ENCODE data around the gene ADAMTS6.
"Not testable (repeated sequence)": the region's sequence is repeated elsewhere in the genome, so short reads cannot be mapped to it uniquely, and the experiment has no call there.

The ADAMTS6 gene

DNA sequence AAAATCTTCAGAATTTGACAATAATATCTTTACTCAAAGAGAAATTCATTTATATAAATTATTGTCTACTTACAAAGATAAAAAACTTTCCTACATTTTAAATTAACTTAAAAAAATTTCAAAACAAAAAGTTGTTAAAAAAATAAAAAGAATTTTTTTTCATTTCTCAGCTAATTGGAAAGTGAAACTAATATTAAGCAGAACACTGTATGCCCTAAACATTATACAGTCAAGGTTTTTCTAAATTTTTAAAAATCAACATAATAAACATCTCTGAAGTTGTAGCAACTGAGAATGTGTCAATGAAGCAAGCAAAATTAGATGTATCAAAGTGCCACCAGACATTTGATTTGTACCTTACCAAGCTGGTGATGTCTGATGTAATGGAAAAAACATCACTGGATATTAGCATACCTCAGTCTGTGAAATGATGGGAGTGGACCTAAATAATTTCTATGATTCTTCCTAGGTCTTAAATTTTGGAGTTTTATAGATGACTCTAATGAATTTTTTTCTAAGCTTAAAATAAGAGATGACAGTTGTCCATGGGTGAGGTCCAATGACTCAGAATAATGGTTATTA lies 290.1 kb downstream of the ADAMTS6 start:
- DNase-seq: no peak

DNA sequence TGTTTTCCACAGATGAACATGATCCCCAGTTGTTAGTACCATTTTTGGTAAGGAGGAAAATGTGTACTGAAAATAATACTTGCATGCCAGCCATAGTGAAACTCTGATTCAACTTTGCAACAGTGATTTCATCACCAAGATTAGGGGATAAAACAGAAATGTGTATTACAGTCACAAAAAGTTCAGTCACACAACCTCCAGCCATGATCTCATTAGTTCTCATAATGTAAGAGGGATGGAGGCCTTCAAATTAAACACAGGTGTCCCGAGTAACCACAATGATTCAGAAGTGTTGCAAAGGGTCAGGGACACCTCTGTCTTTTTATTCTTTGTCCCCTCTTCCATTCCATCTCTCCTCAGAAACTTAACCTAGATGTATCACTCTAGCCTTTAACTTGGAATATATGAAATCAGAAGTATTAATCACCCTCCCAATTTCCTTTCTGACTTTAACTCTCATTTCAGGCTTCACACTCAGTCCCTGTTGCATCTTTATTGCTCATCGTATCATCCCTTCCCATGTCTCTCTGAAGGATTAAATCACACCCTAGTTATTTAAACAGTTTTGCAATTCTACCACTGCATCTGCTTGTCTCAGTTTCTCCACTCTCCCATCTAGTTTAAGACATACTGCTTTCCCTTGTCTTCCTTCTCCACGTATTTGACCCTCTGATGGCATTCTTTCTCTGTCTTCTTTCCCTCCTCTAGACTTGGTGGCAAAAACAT lies 291.2 kb downstream of the ADAMTS6 start:
- no peak for DNase-seq

DNA sequence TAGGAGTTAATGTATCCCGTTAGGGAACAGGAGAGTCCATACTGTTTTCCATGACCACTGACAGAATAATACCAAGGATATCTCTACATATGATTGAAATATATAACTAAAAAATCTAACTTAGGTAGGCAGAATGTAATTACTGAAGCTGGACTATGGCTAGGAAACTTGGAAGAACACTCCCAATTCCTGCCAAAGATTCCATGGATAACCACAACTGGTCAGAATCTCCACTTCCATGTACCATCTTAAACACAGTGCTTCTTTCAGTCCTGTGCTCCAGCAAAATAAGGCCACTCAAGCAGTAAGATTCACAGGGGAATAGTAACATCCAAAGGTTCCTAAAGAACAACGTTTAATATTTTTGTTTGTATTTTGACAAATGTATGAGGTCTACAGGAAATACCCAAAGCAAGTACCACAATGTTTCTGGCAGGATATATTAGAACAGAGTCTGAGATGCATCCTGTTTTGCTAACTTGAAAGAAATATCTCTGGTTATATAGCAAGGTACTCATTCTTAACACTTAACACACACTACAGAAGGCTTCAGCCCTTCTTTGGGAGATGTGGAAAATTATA lies 295.0 kb downstream of the ADAMTS6 start:
- no peak for DNase-seq

DNA sequence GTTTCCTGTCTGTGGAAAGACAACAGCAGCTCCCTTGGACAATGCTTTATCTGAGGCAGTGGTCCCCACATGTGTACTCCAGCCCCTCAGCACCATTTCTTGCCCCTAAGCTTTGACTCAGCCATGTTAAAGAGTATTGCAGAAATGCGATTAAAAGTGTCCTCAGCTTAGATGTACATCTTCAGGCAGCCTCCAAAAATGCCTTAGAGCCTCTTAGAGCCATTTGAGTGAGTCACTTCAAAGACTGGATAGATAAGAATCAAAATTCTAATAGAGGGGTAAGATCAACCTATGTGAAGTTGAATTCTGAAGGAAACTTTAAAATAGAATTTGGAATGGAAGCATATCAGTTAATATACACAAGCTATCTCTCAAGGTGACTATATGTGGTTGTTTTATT lies 296.3 kb downstream of the ADAMTS6 start:
- no peak for DNase-seq

DNA sequence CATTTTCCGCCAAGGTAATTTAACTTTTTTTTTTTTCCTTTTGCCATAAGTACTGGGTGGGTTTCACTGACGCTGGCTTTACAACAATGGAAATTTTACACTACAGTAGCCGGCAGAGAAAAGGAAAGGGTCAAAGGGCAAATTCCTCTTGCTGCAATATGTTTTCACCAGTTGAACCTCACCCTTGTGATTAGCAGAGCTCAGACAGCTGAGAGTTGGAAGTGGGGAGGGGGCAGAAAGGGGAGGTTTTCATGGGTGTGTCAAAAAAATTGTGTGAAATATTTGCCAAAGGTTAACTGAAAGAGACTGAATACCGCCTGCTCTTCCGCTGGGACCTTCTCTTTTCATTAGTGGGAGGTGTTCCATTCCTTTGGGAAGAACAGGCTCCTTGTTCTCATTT lies 296.9 kb downstream of the ADAMTS6 start:
- no peak for DNase-seq

DNA sequence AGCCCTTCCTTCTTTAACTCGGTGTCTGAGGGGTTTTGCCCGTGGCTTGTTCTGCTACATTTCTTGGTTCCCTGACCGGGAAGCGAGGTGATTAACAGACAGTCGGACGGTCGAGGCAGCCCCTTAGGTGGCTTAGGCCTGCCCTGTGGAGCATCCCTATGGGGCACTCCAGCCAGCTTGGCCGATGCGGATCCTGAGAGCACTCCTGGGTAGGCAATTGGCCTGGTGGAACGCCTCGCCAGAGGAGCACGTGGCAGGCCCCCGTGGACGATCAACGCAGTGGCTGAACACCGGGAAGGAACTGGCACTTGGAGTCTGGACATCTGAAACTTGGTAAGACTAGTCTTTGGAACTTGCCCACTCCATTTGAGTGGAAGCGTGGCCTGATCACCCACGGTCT lies 307.5 kb downstream of the ADAMTS6 start:
- not testable (repeated sequence) for DNase-seq

DNA sequence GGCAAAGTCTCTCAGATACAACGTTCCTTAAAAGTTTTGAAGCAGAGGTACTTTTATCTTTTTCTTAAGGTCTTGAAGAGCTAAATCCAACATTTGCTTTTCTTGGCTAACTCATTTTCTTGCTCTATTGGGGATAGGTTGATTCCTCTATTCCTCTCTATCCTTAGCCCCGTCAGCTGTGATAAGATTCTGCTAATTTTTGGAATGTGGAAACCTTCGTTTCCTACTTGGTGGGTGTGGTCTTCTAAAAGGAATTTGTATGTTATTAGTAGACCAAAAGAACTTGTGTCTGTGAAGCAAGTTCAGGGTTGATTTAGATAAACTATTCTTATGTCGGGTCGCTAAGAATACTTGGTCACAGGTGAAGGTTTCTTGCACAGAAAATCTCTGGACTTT lies 308.6 kb downstream of the ADAMTS6 start:
- DNase-seq: no peak

DNA sequence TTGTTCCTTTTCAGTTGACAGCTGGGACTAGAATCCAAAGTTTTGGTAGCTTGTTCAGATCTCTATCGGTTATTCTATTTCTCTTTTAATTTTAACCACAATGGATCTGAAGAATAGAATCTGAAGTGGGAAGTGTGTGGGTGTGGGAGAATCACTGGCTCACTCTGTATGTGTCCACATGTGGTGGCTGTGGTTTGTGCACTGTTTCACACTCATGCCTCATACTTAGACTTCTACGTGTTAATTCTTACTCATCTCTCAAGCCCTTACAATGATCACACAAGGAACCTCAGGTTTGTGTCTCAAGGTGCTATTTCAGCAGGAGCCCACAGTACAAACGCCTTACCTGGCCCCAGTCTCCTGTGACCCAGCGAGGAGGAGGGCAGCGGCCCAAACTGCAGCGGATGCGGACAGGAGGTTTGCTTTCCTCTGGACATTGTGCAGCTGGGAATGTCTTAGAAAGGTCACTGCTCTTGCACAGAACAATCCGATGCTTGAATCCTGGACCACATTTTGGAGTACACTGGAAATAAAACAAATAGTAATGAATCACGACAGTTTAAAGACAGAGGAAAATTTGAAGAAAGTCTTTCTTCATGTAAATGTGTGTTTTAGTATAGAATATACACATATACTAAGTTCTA lies 309.1 kb downstream of the ADAMTS6 start:
- no peak for DNase-seq

DNA sequence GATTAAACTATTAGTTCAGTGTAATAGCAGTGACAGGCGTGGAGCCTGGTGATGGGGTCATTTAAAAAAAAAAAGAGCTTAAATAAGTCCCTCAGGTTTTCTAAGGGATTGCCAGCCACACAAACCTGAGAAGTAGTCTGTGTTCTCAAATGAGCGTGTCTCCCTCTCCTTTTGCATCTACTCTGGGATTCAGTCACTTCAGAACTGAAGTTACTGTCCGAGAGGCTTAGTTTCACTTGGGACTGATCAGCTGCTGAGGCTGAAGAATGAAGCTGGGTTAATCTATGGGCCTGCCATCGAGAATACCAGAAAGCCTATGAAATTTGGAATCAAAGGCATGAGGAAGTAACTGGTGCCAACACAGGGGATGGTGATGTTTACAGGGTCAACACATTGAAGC lies 310.1 kb downstream of the ADAMTS6 start:
- no peak for DNase-seq

DNA sequence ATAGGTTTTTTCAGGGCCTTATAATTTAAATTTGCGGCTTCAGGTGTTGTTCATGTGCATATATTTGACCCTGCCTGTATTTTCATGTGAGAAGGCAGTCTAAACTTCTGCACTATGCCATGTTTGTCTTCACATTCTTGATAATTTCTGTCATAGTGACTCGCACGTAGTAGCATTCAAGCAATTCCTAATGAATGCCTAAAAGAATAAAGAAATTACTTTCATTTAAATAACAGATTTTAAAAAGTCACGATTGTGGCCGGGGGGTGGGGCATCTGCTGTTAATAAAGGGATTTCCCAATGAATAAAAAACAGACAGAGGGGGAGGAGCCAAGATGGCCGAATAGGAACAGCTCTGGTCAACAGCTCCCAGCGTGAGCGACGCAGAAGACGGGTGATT lies 318.0 kb downstream of the ADAMTS6 start:
- DNase-seq: no peak

DNA sequence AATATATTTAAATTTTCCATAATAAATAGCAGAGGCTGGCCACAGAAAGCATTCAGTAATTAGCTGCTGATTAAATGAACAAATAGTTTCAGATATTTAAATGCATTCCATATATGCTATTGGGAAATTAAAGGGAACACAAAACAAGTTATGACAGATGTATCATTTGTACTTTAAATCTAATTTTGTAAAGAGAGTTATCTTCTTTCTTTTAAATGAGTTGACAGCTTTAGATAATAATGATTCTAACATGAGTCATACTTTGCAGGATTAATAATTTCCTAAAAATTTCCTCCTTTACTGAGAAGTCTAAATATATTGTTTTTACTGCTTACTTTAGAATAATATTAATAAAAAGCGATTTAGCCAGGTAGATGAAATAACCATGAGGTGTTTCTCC lies 320.1 kb downstream of the ADAMTS6 start:
- no peak for DNase-seq

DNA sequence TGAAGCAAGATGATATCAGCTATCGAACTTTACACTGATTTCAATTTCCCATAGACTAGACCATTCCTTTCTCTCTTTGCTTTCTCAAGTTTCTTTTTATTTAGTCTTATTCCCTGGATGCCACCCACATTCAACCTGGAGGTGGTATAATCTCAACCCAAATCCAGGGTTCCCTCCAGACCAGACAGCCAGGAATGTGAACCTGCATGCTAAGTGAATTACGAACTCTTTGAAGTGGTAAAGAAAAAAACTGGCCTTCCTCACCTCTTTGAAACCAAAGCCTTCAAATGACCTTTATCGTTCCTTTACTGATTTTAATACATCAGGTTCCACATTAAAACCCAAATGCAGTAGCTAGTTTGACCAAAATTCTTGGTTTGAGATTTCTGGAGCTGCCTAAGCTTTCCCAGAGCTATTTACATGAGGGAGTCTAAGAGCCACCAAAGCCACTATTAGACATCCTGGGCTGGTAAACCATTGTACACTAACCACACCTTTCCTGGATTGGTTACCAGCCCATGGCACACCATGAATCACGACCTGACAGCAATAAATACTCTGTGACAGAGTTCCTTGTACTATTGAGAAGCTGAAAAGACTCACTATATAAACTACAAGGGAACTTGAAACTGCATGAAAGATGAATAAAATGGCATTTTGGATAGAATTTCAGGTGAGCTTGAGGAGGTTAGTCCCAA lies 323.7 kb downstream of the ADAMTS6 start:
- DNase-seq: no peak

DNA sequence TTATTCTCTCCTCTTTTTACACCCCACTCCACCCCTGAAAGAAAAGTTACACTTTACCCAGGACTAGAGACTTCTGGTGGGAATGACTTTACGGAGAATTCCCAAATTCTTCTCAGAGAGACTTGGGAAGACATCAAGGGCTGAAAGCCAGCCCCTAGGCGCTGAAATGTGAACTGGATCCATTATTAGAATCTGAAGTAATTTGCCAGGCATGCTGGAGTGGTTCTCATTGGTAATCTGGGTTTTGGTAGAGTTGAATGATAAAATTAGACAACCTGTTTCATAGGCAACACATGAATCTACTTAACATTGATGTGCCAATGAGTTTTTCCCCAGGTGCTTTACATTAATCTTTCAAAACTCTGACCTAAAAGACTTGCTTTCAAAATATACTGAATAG lies 324.8 kb downstream of the ADAMTS6 start:
- no peak for DNase-seq

DNA sequence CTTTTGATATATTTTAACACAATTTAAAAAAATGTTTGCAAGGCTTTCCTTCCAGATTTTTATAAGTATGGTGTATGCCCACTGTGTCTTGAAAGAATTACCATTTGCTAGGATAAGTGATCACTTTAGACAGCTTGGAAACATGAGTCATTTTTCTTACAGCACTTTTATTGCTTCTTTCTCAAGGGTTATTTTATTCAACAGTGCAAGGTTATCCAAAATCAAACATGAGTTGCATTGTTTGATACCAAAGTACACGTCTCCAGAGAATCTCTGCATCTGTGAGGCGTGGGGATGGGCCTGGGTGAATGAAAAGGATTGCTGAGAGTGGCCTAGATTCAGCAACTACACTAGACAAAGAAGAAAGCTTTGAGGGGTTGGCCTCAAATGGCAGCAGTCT lies 329.6 kb downstream of the ADAMTS6 start:
- DNase-seq: no peak

DNA sequence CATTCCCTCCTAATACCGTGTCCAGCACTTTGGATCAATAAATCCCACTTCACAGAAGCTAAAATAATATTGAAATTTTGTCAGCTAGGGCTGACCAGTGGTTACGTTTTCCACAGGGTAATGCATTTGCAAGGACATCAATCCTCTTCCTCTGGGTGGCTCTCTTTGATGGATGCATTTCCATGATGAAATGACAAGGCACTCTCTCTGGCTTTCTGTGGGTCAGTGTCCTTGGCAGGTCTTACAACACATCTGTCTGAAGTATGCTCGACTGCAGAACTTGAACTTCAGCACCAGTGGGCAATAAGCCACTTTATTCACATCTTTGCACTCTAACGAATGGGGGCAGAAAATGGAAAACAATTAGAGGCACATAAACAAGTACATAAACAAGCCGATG lies 330.1 kb downstream of the ADAMTS6 start:
- DNase-seq: no peak

DNA sequence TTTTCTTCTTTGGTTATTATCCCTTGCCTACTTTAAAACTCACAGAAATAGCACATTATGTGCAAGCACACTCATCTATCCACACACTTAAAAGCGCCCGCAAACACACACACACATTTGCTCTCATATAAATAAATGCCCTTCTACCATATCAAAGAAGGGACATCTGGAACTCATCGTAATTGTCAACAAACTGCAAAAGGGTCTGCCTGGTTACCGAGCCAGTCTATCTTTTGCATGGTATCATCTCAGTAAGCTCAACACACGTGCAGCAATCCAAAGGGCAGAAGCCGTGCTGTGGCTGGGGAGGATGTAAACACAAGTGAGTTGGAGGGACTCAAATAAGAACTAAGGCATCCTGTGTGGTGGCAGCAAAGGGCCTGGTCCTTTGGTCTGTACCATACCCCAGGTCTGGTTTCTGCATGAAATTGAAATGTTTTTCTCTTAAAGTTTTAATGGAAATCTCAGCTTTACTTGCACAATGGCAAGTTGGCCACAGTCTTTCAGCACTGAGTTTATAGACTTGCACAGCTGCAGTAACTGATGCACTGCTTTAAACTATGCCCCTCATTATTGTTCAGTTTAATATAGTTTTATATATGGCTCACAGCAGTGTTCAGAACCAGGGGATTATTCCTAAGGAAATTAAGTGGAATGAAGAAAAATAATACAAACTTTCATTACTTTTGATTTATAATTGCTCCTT lies 331.0 kb downstream of the ADAMTS6 start:
- DNase-seq: no peak

DNA sequence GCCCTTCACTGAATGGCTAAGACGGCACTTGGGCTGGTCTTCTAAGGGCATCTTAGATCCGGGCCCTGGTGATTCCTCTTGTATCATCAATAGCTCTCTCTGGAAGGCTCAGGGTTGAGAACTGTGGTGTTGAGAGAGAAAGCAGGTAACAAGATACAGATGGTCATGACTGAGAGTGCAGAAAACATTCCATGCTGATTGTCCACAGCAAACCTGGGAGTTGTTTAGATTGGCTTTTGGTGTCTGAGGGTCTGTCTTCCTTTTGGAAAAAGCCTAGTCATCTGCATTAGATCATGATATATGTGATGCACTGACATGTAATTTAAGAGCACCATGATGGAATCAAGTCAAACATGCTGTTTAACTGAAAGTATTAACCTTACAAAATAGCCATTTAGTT lies 331.9 kb downstream of the ADAMTS6 start:
- no peak for DNase-seq

DNA sequence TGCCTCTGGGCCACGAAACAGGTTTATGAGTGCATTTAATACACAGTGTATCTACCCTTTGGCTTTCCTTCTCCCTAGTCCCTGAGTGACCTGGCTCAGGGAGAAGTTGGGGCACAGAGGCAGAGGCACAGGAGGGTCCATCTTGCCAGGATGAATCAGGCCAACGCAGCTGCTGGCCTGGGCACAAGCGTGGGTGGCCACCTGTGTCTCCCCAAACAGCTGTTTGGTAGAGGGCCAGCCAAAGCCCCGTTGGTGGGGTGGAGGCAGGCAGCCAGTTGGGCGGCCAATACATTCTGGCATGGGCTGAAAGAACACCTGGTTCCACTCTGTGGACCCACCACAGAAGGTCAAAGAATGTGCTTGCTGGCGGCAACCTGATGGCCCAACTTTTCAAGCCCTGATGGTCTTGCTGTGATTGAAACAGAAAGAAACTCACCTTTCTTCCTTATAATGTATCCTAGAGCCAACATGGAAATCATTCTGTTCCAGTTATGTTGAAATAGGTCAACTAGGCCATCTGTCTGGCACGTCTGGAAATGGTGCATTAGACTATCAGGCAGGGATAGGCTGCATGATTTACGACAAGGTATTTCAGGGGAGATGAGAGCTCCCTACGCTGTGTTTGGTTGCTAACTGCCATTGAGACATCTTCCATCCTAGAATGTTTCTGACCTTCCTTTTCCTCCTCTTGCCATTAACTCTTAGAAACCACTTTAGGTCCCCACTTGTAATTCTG lies 337.4 kb downstream of the ADAMTS6 start:
- no peak for DNase-seq

DNA sequence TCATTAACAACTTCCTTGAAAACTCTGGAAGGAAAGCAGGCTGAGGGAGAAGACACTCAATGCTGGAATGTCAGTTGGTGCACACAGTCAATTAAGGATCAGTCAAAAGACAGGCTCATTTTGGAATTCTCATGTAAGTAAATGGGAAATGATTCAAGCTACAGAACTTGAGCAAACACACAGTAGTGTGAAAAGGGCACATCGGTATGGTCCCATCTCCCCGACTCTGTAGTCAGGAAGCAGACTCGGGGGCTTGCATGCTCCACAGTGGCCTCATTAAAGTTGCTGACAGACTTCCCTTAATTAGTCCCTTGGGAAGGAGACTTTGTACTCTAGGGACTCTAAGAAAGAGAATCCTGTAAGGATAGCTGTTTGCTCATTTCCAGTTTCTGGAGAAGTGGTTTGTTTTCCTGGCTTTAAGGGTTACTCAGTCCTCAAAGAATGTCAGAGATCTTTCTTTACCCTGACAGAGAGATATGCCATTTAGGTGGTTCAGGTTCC lies 339.2 kb downstream of the ADAMTS6 start:
- DNase-seq: no peak

DNA sequence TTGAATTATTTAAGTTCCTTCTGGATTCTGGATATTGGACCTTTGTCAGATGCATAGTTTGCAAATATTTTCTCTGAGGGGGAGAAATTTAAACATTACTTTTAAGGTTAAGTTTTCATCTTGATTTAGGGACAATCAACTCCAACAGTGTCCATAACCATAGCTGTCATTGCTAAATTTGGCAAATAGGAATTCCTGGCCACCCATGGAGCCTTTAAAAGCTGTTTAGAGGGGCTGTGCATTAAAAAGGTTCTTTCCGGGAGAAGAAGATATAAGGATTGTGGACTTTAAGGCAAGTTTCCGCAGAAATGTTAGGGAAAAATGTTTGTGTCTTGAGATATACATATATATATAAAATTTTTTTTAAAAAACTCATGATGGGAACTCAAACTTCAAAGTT lies 339.7 kb downstream of the ADAMTS6 start:
- no peak for DNase-seq

DNA sequence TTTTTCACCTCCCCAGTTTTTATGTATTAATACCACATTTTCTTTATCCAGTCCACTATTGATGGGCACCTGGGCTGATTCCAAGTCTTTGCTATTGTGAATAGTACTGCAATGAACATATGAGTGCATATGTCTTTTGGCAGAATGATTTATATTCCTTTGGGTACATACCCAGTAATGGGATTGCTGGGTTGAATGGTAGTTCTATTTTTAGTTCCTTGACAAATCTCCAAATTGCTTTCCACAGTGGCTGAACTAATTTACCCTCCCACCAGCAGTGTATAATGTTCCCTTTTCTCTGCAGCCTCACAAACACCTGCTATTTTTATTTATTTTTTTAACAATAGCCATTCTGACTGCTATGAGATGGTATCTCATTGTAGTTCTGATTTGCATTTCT lies 340.2 kb downstream of the ADAMTS6 start:
- no peak for DNase-seq

DNA sequence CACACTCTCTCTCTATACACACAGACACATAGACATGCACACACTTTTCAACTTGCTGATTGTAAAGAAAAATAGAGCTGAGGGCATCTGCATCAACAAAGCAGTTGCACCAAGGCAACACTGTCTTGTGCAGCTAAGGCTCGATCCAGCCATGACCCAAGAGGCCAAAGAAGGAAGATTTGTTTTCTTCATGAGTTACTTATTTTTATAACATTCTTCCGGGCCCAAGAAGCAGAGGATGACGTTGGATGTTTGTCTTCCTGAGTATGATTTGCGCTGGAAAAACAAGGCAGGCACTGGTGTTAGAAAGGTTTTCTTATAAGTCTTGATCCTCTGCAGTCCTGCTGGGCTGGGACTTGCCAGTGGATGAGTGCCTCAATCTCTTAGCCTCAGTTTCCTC lies 344.1 kb downstream of the ADAMTS6 start:
- no peak for DNase-seq
